GM12874 (cell line): ENCODE data around the gene FLVCR2.

ENCODE experiments used
- TF ChIP-seq, protein P1 (sequence below): IDR thresholded peaks from 2 replicates; pipeline ENCODE4 v1.5.1; 2011; ENCODE audit warnings: low read depth, mild to moderate bottlenecking, control low read depth, low read length, moderate library complexity; ENCODE audit not compliant: insufficient read depth

Gene FLVCR2

DNA sequence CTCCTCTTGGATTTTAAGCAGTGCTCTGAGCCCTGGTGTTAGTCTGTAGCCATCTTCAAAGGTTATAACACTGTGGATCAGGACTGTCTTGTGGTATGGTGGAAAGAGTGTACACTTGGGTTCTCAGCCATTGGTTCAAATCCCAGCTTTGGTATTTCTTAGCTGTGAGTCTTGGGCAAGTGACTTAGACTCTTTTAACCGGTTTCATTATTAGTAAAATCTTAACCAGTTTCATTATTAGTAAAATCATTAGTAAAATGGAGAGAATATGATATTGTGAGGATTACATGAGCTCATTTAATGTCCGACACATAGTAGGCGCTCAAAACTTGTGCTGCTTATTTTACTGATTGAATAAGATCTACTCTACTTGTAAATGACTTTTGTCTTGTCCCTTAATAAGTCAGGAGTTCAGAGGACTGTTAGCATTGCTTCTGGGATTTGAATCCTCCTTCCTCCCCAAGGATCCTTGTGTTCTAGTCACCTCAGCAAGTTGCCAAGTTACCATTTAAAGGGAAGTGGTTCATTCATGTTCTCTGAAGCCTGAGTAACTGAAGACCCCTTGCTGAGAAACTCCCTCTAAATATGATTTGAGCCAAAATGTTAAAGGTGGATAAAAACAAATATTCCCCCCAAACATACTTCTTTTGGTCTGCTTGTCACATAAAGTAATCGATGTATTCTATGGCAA lies 95.1 kb downstream of the FLVCR2 start:
- TF ChIP-seq, protein P1, sequence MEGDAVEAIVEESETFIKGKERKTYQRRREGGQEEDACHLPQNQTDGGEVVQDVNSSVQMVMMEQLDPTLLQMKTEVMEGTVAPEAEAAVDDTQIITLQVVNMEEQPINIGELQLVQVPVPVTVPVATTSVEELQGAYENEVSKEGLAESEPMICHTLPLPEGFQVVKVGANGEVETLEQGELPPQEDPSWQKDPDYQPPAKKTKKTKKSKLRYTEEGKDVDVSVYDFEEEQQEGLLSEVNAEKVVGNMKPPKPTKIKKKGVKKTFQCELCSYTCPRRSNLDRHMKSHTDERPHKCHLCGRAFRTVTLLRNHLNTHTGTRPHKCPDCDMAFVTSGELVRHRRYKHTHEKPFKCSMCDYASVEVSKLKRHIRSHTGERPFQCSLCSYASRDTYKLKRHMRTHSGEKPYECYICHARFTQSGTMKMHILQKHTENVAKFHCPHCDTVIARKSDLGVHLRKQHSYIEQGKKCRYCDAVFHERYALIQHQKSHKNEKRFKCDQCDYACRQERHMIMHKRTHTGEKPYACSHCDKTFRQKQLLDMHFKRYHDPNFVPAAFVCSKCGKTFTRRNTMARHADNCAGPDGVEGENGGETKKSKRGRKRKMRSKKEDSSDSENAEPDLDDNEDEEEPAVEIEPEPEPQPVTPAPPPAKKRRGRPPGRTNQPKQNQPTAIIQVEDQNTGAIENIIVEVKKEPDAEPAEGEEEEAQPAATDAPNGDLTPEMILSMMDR = no peak

DNA sequence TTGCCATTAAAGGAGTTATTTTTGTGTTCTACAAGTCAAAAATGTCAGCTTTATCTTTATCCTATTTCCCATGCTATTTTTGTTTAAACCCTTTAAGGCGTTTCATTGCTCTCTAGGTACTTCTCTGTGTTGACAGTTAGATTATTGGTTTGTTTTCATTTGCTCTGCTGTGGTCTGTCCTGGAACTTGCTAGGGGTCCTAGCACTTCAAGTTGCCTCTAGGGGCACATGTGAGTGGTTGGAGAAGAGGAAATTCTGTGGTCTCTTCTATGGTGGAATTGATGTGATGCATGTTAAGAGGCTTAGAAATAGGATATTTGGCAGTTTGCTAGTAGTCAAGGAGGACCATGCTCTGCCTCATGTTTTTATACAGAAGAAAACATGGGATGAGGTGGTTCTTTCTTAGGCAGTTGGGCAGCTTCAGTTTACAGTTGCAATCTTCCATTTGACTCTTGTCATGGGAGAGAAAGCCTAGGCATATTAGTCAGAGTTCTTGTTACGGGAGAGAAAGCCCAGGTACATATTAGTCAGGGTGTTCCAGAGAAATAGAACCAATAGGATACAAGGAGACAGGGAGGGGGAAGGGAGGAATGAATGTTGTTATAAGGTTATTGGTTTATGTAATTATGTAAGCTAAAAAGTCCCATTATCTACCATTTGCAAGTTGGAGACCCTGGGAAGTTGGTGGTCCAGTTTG lies 97.0 kb downstream of the FLVCR2 start:
- TF ChIP-seq, protein P1 = no peak

DNA sequence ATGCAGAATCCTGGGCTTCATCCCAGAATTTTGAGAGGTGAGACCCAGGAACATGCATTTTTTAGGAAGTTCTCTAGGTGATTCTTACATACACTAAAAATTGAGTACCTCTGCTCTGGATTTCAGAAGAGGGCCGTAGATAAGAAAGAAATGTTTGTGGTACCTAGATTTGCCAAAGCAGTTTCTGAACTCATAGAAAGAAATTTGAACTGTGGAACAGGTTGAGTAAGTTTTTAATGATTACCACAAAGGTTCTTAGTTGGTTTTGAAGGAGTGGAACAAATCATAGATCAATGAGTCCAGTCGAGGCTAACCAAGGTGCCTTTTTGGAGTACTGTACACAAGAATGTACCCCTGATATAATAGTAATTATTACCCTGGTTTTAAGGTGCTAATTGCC lies 107.5 kb downstream of the FLVCR2 start:
- TF ChIP-seq, protein P1 = no peak

- TF ChIP-seq, protein P1 = no peak
Measured at GRCh38 chr14:75689012-75689411, 110.6 kb downstream of the FLVCR2 start.

- TF ChIP-seq, protein P1 = no peak
Measured at GRCh38 chr14:75690010-75690409, 111.6 kb downstream of the FLVCR2 start.

GRCh38 chr14:75697386-75697785 lies 119.0 kb downstream of the FLVCR2 start:
- TF ChIP-seq, protein P1 = no peak
